ENCODE measurements around the gene ACSF3.

The ACSF3 gene

DNA sequence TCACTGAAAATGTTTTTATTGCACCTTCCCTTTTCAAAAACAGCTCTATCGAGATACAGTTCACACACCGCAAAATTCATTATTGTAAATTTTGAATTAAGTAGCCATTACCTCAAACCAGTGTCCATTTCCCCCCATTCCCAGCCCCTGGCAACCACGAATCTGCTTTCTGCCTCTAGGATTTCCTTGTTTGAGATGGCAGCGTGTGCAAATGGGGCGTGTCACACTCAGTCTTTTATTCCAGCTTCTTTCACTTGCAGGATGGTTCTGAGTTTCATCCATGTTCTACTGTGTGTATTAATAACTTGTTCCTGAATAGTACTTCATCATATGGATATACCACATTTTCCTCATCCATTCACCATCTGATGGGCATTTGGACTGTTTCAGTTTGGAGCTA is 14.8 kb downstream of the ACSF3 start:
- peaks cover 24 to 87% (median 69%) of the 10 kb centered on the region in 4 experiments for H3K36me3 ChIP-seq (ENCODE audit: control insufficient read depth in 4 of 4, insufficient read depth in 4 of 4, low read length in 3 of 4)
- no peaks in the 10 kb centered on the region for H3K27me3 ChIP-seq (replicated peaks in 2 of 5; ENCODE audit: control insufficient read depth in 4 of 5, insufficient read depth in 5 of 5, low read length in 4 of 5)
- ChIA-PET POLR2A (no interaction called here), CTCF (interaction anchor here (2.2 to 2.8 kb wide), 2 partner anchors 9 to 12 kb away, joined by 6 to 9 read pairs; no protein-coding TSS in a partner anchor)
- WGBS (ENCODE audit: insufficient coverage): 98% methylated on average over 5 of the region's 5 CpGs
- H3K27ac ChIP-seq (ENCODE audit: insufficient read depth in 1 of 2, low read depth in 1 of 2, low read length in 2 of 2, poor library complexity in 1 of 2, severe bottlenecking in 2 of 2): no peak overlapping the region
- H3K4me3 ChIP-seq (ENCODE audit: control insufficient read depth in 1 of 7, extremely low read depth in 1 of 7, insufficient read depth in 4 of 7, low read depth in 2 of 7, low read length in 6 of 7): no peak overlapping the region
- H3K4me1 ChIP-seq (ENCODE audit: control extremely low read depth in 1 of 4, control insufficient read depth in 4 of 4, insufficient read depth in 4 of 4, low read length in 3 of 4): peaks cover 0 to 13% (median 10%) of the 10 kb centered on the region in 4 experiments
- H3K9me3 ChIP-seq (ENCODE audit: control extremely low read depth in 1 of 5, control insufficient read depth in 4 of 5, insufficient read depth in 2 of 5, low read depth in 1 of 5, low read length in 4 of 5): peaks cover 0 to 13% (median 0%) of the 10 kb centered on the region in 5 experiments
- no peak for DNase-seq

DNA sequence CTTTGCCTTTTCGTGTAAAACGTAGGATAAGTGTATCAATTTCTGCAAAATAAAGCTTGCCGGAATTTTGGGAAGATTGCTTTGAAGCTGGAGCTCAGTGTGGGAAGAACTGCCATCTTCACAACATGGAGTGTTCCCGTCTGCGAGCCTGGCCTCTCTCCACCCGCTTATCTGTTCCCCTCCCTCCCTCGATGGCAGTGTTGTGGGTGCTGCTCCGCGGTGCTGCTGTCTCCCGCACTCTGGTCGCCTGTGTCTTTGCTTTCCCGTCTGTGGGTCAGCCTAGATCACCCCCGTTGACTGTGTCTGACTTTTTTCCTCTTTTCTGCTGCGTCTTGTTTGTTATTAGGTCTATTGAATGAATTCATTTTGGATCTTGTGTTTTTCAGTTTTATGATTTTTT is 17.0 kb downstream of the ACSF3 start:
- Histone ChIP-seq H3K27ac (ENCODE audit: insufficient read depth in 1 of 2, low read depth in 1 of 2, low read length in 2 of 2, poor library complexity in 1 of 2, severe bottlenecking in 2 of 2) (peak overlapping the region in 1 of 2 experiments; percentile 9), H3K4me1 (ENCODE audit: control extremely low read depth in 1 of 4, control insufficient read depth in 4 of 4, insufficient read depth in 4 of 4, low read length in 3 of 4) (peaks cover 5 to 35% (median 33%) of the 10 kb centered on the region in 4 experiments), H3K27me3 (replicated peaks in 2 of 5; ENCODE audit: control insufficient read depth in 4 of 5, insufficient read depth in 5 of 5, low read length in 4 of 5) (no peaks in the 10 kb centered on the region), H3K4me3 (ENCODE audit: control insufficient read depth in 1 of 7, extremely low read depth in 1 of 7, insufficient read depth in 4 of 7, low read depth in 2 of 7, low read length in 6 of 7) (no peak overlapping the region), H3K9me3 (ENCODE audit: control extremely low read depth in 1 of 5, control insufficient read depth in 4 of 5, insufficient read depth in 2 of 5, low read depth in 1 of 5, low read length in 4 of 5) (peaks cover 0 to 13% (median 0%) of the 10 kb centered on the region in 5 experiments), H3K36me3 (ENCODE audit: control insufficient read depth in 4 of 4, insufficient read depth in 4 of 4, low read length in 3 of 4) (peaks cover 23 to 79% (median 55%) of the 10 kb centered on the region in 4 experiments)
- 100% methylated on average over 11 of the region's 14 CpGs for WGBS (ENCODE audit: insufficient coverage)
- ChIA-PET POLR2A (no interaction called here), CTCF (interaction anchor here (1.1 to 2.8 kb wide), 3 partner anchors 9 to 14 kb away, joined by 4 to 9 read pairs (median 6); no protein-coding TSS in a partner anchor)
- no peak for DNase-seq

DNA sequence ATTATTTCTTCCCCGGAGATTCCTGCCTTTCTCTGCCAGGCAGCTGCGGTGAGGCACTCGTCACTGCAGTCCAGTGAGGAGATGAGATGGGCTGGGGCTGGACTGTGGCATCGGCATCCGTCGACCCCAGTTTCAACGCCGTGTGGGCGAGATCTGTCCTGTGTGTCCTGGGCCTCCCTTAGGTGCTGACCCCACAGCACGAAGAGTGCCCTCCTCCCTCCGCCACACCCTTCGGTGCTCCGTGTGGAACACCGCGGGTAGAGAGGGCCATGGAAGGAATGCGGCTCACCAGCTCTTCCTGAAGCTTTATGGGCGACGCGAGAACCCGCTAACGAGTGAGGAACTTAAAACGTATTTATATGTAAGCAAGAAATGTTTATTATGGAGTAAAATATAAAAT is 17.6 kb downstream of the ACSF3 start:
- peaks cover 0 to 13% (median 0%) of the 10 kb centered on the region in 5 experiments for H3K9me3 ChIP-seq (ENCODE audit: control extremely low read depth in 1 of 5, control insufficient read depth in 4 of 5, insufficient read depth in 2 of 5, low read depth in 1 of 5, low read length in 4 of 5)
- 96% methylated on average over 15 of the region's 22 CpGs for WGBS (ENCODE audit: insufficient coverage)
- POLR2A ChIA-PET: no interaction called here
- H3K36me3 ChIP-seq (ENCODE audit: control insufficient read depth in 4 of 4, insufficient read depth in 4 of 4, low read length in 3 of 4): peaks cover 22 to 76% (median 51%) of the 10 kb centered on the region in 4 experiments
- peaks cover 10 to 42% (median 39%) of the 10 kb centered on the region in 4 experiments for H3K4me1 ChIP-seq (ENCODE audit: control extremely low read depth in 1 of 4, control insufficient read depth in 4 of 4, insufficient read depth in 4 of 4, low read length in 3 of 4)
- DNase-seq: no peak
- H3K27ac ChIP-seq (ENCODE audit: insufficient read depth in 1 of 2, low read depth in 1 of 2, low read length in 2 of 2, poor library complexity in 1 of 2, severe bottlenecking in 2 of 2): no peak overlapping the region
- no peak overlapping the region for H3K4me3 ChIP-seq (ENCODE audit: control insufficient read depth in 1 of 7, extremely low read depth in 1 of 7, insufficient read depth in 4 of 7, low read depth in 2 of 7, low read length in 6 of 7)
- no peaks in the 10 kb centered on the region for H3K27me3 ChIP-seq (replicated peaks in 2 of 5; ENCODE audit: control insufficient read depth in 4 of 5, insufficient read depth in 5 of 5, low read length in 4 of 5)
- CTCF ChIA-PET: interaction anchor here (1.9 kb wide), 1 partner anchor 9 kb away, joined by 8 read pairs; no protein-coding TSS in a partner anchor

DNA sequence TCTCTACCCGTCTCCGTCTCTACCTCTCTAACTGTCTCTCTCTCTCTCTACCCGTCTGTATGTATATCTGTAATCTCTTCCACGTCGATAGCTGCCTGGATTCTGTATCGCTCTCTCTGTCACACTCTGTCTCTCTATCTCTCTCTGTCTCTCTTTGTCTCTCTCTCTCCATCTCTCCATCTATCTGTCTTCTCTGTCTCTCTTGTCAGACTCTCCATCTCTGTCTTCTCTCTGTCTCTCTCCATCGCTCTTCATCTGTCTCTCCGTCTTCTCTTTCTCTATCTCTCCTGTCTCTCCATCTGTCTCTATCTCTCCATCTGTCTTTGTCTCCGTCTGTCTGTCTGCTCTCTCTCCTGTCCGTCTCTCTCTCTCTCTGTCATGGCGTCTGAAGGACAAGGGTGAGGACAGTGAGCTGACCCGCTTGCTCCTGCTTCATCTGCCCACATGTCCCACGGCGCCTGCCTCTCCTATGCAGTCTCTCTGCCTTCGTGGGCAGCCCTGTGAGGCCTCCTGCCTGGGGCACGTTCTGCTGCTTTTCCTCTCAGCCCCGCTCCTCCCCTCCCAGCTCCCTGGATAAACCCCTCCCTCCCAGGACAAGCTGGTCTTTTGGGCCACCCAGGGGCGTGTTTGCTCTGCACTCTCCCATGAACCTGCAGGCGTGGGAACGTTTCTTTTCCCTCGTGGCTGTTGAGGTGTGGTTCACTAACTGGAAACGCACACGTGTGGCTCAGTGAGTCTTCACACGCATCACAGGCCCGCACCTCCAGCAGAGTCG is 18.9 kb downstream of the ACSF3 start:
- no peak for DNase-seq
- CTCF ChIA-PET: interaction anchor here (1.9 kb wide), 1 partner anchor 10 kb away, joined by 8 read pairs; no protein-coding TSS in a partner anchor
- Histone ChIP-seq H3K4me3 (ENCODE audit: control insufficient read depth in 1 of 7, extremely low read depth in 1 of 7, insufficient read depth in 4 of 7, low read depth in 2 of 7, low read length in 6 of 7) (no peak overlapping the region), H3K27me3 (replicated peaks in 2 of 5; ENCODE audit: control insufficient read depth in 4 of 5, insufficient read depth in 5 of 5, low read length in 4 of 5) (no peaks in the 10 kb centered on the region), H3K27ac (ENCODE audit: insufficient read depth in 1 of 2, low read depth in 1 of 2, low read length in 2 of 2, poor library complexity in 1 of 2, severe bottlenecking in 2 of 2) (peak overlapping the region in 1 of 2 experiments; percentile 47), H3K36me3 (ENCODE audit: control insufficient read depth in 4 of 4, insufficient read depth in 4 of 4, low read length in 3 of 4) (peaks cover 16 to 77% (median 44%) of the 10 kb centered on the region in 4 experiments), H3K9me3 (ENCODE audit: control extremely low read depth in 1 of 5, control insufficient read depth in 4 of 5, insufficient read depth in 2 of 5, low read depth in 1 of 5, low read length in 4 of 5) (peaks cover 0 to 3% (median 0%) of the 10 kb centered on the region in 5 experiments), H3K4me1 (ENCODE audit: control extremely low read depth in 1 of 4, control insufficient read depth in 4 of 4, insufficient read depth in 4 of 4, low read length in 3 of 4) (peaks cover 10 to 55% (median 52%) of the 10 kb centered on the region in 4 experiments)
- POLR2A ChIA-PET: no interaction called here
- 91% methylated on average over 21 of the region's 26 CpGs for WGBS (ENCODE audit: insufficient coverage)

DNA sequence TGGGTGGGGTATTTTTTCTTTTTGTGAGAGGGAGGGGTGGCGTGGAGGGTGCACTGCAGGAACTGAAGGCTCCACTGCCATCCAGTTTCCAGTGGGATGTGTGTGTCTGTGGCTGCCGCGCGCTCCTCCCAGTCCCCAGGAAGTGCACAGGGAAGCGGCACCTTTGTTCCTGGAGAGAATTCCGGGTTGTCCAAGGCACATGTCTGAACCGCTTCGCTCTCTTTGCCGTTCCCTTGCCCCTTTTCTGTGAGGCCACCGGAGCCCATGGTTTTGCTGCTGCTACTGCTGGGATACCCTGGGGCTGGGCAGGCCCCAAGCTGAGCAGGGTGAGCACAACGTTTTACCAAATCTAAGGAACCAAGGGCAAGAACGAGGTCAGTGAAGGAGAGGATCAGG is 19.5 kb downstream of the ACSF3 start:
- CTCF ChIA-PET: no interaction called here
- Histone ChIP-seq H3K27me3 (replicated peaks in 2 of 5; ENCODE audit: control insufficient read depth in 4 of 5, insufficient read depth in 5 of 5, low read length in 4 of 5) (no peaks in the 10 kb centered on the region), H3K9me3 (ENCODE audit: control extremely low read depth in 1 of 5, control insufficient read depth in 4 of 5, insufficient read depth in 2 of 5, low read depth in 1 of 5, low read length in 4 of 5) (no peaks in the 10 kb centered on the region), H3K4me3 (ENCODE audit: control insufficient read depth in 1 of 7, extremely low read depth in 1 of 7, insufficient read depth in 4 of 7, low read depth in 2 of 7, low read length in 6 of 7) (no peak overlapping the region), H3K36me3 (ENCODE audit: control insufficient read depth in 4 of 4, insufficient read depth in 4 of 4, low read length in 3 of 4) (peaks cover 16 to 77% (median 44%) of the 10 kb centered on the region in 4 experiments), H3K4me1 (ENCODE audit: control extremely low read depth in 1 of 4, control insufficient read depth in 4 of 4, insufficient read depth in 4 of 4, low read length in 3 of 4) (peaks cover 10 to 61% (median 58%) of the 10 kb centered on the region in 4 experiments), H3K27ac (ENCODE audit: insufficient read depth in 1 of 2, low read depth in 1 of 2, low read length in 2 of 2, poor library complexity in 1 of 2, severe bottlenecking in 2 of 2) (peak overlapping the region in 1 of 2 experiments; percentile 47)
- WGBS (ENCODE audit: insufficient coverage): 96% methylated on average over 11 of the region's 12 CpGs
- POLR2A ChIA-PET: interaction anchor here (0.9 kb wide), 1 partner anchor 11 kb away, joined by 3 read pairs; no protein-coding TSS in a partner anchor
- DNase-seq: no peak

DNA sequence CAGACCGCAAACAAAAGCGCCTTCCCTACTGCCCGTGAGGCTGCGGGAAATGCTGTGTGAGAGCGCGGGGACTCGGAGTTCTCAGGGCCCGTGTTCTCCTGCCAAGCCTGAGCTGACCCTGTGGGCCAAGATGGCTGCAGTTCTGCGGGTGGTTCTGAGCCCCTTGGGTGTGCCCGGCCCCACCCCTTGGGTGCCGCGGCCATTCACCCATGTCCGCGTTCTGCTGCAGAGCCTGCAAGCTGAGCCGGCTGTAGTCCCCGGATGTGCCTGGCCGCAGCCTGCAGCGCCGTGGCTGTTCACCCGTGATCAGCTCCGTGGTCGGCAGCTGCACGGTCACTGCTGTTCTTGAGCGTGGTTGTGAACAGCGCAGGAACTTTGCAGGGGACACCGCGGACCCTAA is 20.0 kb downstream of the ACSF3 start:
- ChIA-PET CTCF (interaction anchor here (0.9 to 1.8 kb wide), 2 partner anchors 12 to 53 kb away, joined by 3 to 7 read pairs; no protein-coding TSS in a partner anchor), POLR2A (interaction anchor here (0.9 kb wide), 1 partner anchor 11 kb away, joined by 3 read pairs; no protein-coding TSS in a partner anchor)
- H3K27me3 ChIP-seq (replicated peaks in 2 of 5; ENCODE audit: control insufficient read depth in 4 of 5, insufficient read depth in 5 of 5, low read length in 4 of 5): no peaks in the 10 kb centered on the region
- peaks cover 10 to 66% (median 63%) of the 10 kb centered on the region in 4 experiments for H3K4me1 ChIP-seq (ENCODE audit: control extremely low read depth in 1 of 4, control insufficient read depth in 4 of 4, insufficient read depth in 4 of 4, low read length in 3 of 4)
- no peaks in the 10 kb centered on the region for H3K9me3 ChIP-seq (ENCODE audit: control extremely low read depth in 1 of 5, control insufficient read depth in 4 of 5, insufficient read depth in 2 of 5, low read depth in 1 of 5, low read length in 4 of 5)
- peaks cover 16 to 77% (median 41%) of the 10 kb centered on the region in 4 experiments for H3K36me3 ChIP-seq (ENCODE audit: control insufficient read depth in 4 of 4, insufficient read depth in 4 of 4, low read length in 3 of 4)
- WGBS (ENCODE audit: insufficient coverage): 95% methylated on average over 27 of the region's 27 CpGs
- H3K4me3 ChIP-seq (ENCODE audit: control insufficient read depth in 1 of 7, extremely low read depth in 1 of 7, insufficient read depth in 4 of 7, low read depth in 2 of 7, low read length in 6 of 7): no peak overlapping the region
- no peak for DNase-seq
- peak overlapping the region in 1 of 2 experiments; percentile 47 for H3K27ac ChIP-seq (ENCODE audit: insufficient read depth in 1 of 2, low read depth in 1 of 2, low read length in 2 of 2, poor library complexity in 1 of 2, severe bottlenecking in 2 of 2)
